Measurements from ENCODE around the gene LRIG2. TPM values are rescaled to one million over a fixed set of nuclear protein-coding genes. Genes with fewer than 3 reads are reported as not detected.

Gene LRIG2
- total and polyA plus RNA-seq, 2 of the 13 experiments (the other 11 are each of a cell fraction or from before 2014, with no cell fraction given), result 8.1 to 12.2 TPM

GRCh38 chr1:113129529-113130185 lies 56.7 kb downstream of the LRIG2 start (continued):
- no peak for TF ChIP-seq NCOR1 (IDR thresholded peaks at IDR 0.05; ENCODE audit: borderline replicate concordance, low read length)

- intact Hi-C loops (cut with micrococcal nuclease; ENCODE audit: unreplicated experiment) (no loop called here), in situ Hi-C loops (cut with HindIII; ENCODE audit: extremely low pct_ligation_motif_present, low pct_unique_long_range_greater_than_20kb) (no loop called here)
- 96% methylated on average over 4 of the region's 4 CpGs for WGBS (ENCODE audit: low lambda C conversion rate)
- no peak overlapping the region for H3K4me3 ChIP-seq (replicated peaks in 1 of 3; ENCODE audit: insufficient read depth in 1 of 3, low read depth in 2 of 3, low read length in 3 of 3)
- FAIRE-seq (no peak), ATAC-seq (no peak), DNase-seq (ENCODE audit: low spot score) (no peak)
- TF ChIP-seq TFAP4 (IDR thresholded peaks at IDR 0.05; ENCODE audit: borderline replicate concordance, low read depth), result no peak
- TF ChIP-seq ZZZ3 (CRISPR knock-in tag; IDR thresholded peaks at IDR 0.05; ENCODE audit: borderline replicate concordance), result no peak
- TF ChIP-seq ZNF691 (CRISPR knock-in tag; IDR thresholded peaks at IDR 0.05; ENCODE audit: borderline replicate concordance, low read depth), result no peak
- peaks cover 19% of the 10 kb centered on the region for H3K4me1 ChIP-seq (ENCODE audit: insufficient read depth, low read length)
- POLR2A ChIA-PET, result interaction anchor here (1.3 kb wide), 1 partner anchor 60 kb away, joined by 3 read pairs; the partner anchor contains the start of gene LRIG2
- H3K79me2 ChIP-seq (ENCODE audit: insufficient read depth, low read length), result no peaks in the 10 kb centered on the region
- no peaks in the 10 kb centered on the region for H4K20me1 ChIP-seq (ENCODE audit: insufficient read depth, low read length)
- no peaks in the 10 kb centered on the region for H3K36me3 ChIP-seq (replicated peaks in 1 of 2; ENCODE audit: control insufficient read depth in 1 of 2, insufficient read depth in 2 of 2, low read length in 2 of 2)
- no TSS peak for BruUV-seq (replicated peaks)
- H3K9ac ChIP-seq (ENCODE audit: insufficient read depth, low read depth, low read length), result no peak overlapping the region
- H3K27ac ChIP-seq (ENCODE audit: extremely low read length, insufficient read depth, low read length), result no peak overlapping the region
- H3K27me3 ChIP-seq (ENCODE audit: control insufficient read depth in 1 of 2, insufficient read depth in 2 of 2, low read length in 2 of 2), result no peaks in the 10 kb centered on the region
- no peaks in the 10 kb centered on the region for H3K9me3 ChIP-seq (ENCODE audit: low read length)
- CTCF ChIA-PET (ENCODE audit: low intra/inter-chr PET ratio, low total read pairs), result no interaction called here
- H2AFZ ChIP-seq (ENCODE audit: low read length), result no peak overlapping the region
- no peak overlapping the region for H3K4me2 ChIP-seq (ENCODE audit: low read depth, low read length)
Measured at GRCh38 chr1:113133038-113133437, 60.0 kb downstream of the LRIG2 start.

Measured in HepG2 (cell line).